Keratinocyte (primary cell): ENCODE results near the gene ALDH3A1.

Experiments
- CTCF ChIP-seq, 3 experiments: IDR thresholded peaks in 1 of 3; conservative IDR thresholded peaks in 1 of 3; optimal IDR thresholded peaks in 1 of 3; 2 replicates in 2 of 3; 3 replicates in 1 of 3; pipeline versions ENCODE3 to v1.5.1; 2011; ENCODE audit warnings: low read length in 3 of 3, mild to moderate bottlenecking in 3 of 3, moderate library complexity in 2 of 3, control low read depth in 1 of 3, inconsistent platforms in 1 of 3; ENCODE audit not compliant: insufficient read depth in 2 of 3; ENCODE audit errors: extremely low read depth in 1 of 3
- EZH2 ChIP-seq: IDR thresholded peaks from one replicate; pipeline ENCODE4 v1.6.1; 2012; ENCODE audit warnings: inconsistent platforms, mild to moderate bottlenecking, low read length, moderate library complexity

DNA sequence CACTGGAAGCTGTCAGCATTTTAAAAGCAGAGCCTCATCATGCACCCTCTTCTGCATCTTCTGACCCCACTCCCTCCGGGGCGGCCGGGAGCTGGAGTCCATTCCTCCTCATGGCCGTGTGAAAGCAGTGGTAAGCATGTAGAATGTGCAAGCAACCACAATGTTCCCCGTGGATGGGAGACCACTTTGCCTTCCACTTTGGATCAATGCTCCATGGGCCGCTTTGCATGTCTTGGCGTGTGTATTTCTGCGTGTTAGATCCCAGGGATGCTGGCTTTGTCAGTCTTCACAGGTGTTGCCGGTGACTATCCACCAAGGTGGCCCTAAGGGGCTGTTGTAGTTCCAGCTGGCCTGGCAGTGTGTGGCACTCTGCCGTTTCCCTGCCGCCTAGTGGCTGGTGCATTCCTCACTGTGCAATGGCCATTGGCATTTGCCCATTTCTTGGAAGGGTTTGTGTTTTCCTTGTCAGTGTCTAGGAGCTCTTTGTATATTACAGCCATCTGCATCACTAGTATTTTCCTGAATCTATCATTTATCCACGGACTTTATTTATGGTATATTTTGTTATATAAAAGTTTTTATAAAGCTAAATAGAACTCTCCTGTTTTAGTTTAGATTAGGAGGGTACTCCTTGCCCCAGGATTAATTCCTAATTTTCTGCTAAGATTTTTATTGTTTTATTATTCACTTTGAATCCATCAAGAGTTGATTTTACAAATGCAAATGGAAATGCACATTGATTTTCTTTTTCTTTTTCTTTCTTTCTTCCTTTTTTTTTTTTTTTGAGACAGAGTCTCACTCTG lies 5.8 kb upstream of the ALDH3A1 start:
- TF ChIP-seq CTCF (optimal IDR thresholded peaks at IDR 0.05 in 1 of 3, IDR thresholded peaks at IDR 0.05 in 1 of 3, conservative IDR thresholded peaks at IDR 0.05 in 1 of 3; ENCODE audit: extremely low read depth in 1 of 3, insufficient read depth in 2 of 3, low read length in 3 of 3), result peak; percentile 86 to 97 (median 88)
- TF ChIP-seq EZH2, result no peak
